NCI-H345 (cell line): ENCODE measurements around the gene HIP1.
"Not testable (repeated sequence)": the region's sequence is repeated elsewhere in the genome, so short reads cannot be mapped to it uniquely, and the experiment has no call there.

Experiments
- DNase-seq: peaks from one replicate; lab custom pipeline; 2025; lab: John Stamatoyannopoulos, UW

HIP1 gene

GRCh38 chr7:75573477-75574019, 165.2 kb downstream of the HIP1 start:
- no peak for DNase-seq

- DNase-seq: no peak
Observed at GRCh38 chr7:75572814-75573213, 165.9 kb downstream of the HIP1 start.

- DNase-seq: no peak
Observed at GRCh38 chr7:75572396-75572795, 166.3 kb downstream of the HIP1 start.

- DNase-seq: no peak
Observed at GRCh38 chr7:75571209-75571608, 167.5 kb downstream of the HIP1 start.

- not testable (repeated sequence) for DNase-seq
Observed at GRCh38 chr7:75569629-75570282, 169.0 kb downstream of the HIP1 start.

GRCh38 chr7:75567948-75568595, 170.7 kb downstream of the HIP1 start:
- no peak for DNase-seq

GRCh38 chr7:75565132-75565837, 173.5 kb downstream of the HIP1 start:
- DNase-seq: no peak

GRCh38 chr7:75563171-75563570, 175.6 kb downstream of the HIP1 start:
- no peak for DNase-seq

GRCh38 chr7:75559976-75560365, 178.8 kb downstream of the HIP1 start:
- DNase-seq: no peak

- DNase-seq: no peak
Observed at GRCh38 chr7:75559355-75559975, 179.3 kb downstream of the HIP1 start.

- DNase-seq: not testable (repeated sequence)
Observed at GRCh38 chr7:75556835-75557234, 181.9 kb downstream of the HIP1 start.

- DNase-seq: no peak
Observed at GRCh38 chr7:75555736-75556135, 183.0 kb downstream of the HIP1 start.

GRCh38 chr7:75546237-75547015, 192.3 kb downstream of the HIP1 start:
- DNase-seq: no peak

- no peak for DNase-seq
Observed at GRCh38 chr7:75537731-75538130, 201.0 kb downstream of the HIP1 start.

- DNase-seq: no peak
Observed at GRCh38 chr7:75536940-75537538, 201.7 kb downstream of the HIP1 start.

GRCh38 chr7:75536491-75536890, 202.2 kb downstream of the HIP1 start:
- DNase-seq: no peak

- no peak for DNase-seq
Observed at GRCh38 chr7:75534727-75535307, 203.9 kb downstream of the HIP1 start.

- no peak for DNase-seq
Observed at GRCh38 chr7:75533926-75534325, 204.8 kb downstream of the HIP1 start.

- no peak for DNase-seq
Observed at GRCh38 chr7:75532639-75533038, 206.1 kb downstream of the HIP1 start.

GRCh38 chr7:75531359-75531821, 207.4 kb downstream of the HIP1 start:
- DNase-seq: no peak

- DNase-seq: not testable (repeated sequence)
Observed at GRCh38 chr7:75527224-75527722, 211.5 kb downstream of the HIP1 start.
